NCI-H226 (cell line): ENCODE results near the gene GPRIN1.

Source experiments
- DNase-seq: peaks from one replicate; pipeline ENCODE4 v3.0.0-alpha.2; 2015

GPRIN1 gene

DNA sequence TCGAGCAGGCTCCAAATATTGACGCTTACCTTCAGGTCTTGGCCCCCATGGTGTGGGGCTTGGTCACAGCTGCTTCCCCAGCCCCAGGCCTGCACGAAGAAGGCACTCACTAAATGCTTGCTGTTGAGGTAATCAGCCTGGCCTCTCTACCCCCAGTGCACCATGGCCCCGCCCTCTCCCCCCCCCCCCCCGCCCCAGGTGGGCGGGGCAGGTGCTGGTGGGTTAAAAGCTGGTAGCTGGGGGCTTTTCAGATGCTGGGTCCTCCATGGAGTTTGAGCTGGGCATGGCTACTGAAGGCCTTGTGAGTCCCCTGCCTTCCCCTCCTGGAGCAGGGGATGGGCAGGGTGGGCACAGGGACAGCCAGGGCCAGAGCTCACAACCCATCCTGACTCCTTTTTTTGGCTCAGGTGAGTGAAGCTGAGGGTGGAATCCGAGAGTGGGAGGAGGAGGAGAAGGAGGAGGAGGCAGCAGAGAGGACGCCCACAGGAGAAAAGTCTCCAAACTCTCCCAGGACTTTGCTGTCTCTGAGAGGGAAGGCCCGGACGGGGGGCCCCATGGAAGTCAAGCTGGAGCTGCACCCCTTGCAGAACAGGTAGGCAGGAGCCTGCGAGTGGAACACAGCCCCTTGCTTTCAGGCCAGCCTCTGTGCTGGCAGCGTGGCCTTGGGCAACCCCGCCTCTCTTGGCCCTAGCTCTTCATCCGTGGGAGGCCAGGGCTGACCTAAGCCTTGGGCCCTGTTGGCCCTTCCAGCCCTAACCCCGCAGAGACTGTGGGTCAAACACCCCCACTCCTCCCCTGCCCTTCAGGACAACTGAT, 32.9 kb upstream of the GPRIN1 start:
- DNase-seq: no peak

DNA sequence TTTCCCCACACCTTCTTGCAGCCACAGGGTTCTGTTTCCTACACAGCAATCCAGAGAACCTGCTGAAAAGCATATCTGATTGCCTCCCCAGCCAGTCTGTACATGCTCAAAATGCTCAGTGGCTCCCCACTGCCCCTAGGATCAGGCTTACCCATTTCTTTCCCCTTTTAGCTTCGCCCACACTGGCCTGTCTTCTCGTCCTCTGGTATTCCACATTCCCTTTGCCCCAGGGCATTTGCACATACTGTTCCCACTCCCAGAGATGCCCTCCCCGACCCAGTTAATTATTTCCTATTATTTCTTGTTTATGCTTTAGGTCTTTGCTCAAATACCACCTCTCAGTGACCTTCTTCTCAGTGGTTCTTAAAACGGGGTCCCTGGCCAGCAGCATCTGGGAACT, 30.7 kb upstream of the GPRIN1 start:
- no peak for DNase-seq

DNA sequence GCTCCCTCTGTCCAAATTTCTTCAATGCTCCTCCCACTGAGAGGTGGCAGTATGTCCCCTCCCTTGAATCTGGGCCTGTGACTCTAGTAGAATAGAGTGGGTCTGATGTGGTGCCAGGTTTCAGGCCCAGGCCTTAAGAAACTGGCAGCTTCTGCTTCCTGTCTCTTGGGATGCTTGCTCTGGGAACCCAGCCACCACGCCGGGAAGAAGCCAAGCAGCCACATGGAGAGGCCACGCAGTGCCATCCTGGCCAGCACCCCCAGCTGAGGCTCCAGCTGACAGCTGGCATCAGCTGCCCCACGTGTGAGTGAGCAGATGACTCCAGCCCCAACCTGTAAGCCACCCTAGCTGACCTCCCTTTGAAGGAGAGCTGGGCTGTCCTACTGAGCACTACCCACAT, 30.0 kb upstream of the GPRIN1 start:
- DNase-seq: no peak

DNA sequence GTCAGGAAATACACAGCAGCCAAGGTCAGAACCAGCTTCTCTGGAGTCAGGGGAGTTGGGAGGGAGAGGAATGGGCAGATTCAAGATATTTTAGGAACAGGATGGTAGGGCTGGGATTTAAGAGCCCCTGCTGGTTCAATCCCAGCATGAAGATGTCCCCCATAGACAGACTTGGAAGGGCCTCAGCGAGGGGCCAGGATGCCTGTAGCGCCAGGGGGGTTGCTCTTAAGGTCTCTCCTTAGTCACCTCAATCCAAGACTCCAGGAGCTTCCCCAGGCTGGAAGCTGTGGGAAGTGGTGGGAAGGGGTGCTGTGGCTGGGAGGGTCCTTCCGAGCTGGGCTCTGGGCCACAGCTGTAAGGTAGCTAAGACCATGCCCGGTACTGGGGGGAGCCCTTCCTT, 29.3 kb upstream of the GPRIN1 start:
- no peak for DNase-seq

DNA sequence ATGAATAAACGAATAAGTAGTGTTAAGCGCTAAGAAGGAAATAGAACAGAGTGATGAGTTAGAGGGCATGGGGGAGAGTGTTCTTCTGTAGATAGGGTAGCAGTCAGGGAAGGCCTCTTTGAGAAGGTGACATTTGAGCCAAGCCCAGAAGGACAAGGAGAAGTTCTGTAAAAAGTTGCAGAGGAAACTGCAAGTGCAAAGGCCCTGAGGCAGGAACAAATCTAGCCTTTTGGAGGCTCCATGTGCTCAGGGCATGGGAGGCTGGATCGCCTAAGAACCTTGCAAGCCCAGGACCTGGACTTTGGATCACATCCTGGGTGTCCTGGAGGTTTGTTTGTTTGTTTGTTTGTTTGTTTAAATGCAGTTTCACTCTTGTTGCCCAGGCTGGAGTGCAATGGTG, 28.5 kb upstream of the GPRIN1 start:
- no peak for DNase-seq

DNA sequence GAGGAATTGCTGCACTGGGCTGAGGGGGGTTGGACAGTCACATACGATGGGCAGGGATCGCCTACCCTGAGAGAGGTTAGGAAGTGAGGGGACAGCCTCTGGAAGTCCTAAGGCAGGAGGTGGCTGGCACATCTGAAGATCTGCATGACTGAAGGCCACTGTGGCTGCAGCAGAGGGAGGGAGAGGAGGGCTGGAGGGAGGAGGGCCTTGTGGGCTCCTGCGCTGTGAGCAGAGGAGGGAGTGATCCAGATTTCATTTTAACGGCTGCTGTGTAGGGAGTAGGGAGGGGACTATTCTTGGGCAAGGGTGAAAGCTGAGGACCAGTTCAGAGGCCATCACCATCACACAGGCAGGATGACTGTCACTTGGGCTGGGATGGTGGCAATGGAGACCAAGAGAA, 27.6 kb upstream of the GPRIN1 start:
- DNase-seq: no peak

DNA sequence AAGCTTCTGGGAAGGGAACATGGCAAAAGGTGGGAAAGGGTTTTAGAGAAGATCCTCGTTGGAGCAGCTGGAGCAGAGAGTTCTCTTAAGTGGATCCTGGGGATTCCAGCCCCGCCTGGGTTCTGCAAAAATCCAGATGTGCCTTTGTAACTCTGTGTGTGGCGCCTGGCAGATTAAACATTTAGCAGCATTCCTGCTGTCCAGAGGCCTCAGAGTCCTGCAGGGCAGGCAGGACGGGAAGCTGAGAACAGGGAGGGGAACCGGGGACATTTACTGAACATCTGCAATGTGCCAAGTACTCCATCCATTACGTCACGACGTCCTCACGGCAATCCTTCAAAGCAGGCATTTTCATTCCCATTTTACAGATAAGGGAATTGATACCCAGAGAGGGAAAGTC, 26.5 kb upstream of the GPRIN1 start:
- no peak for DNase-seq

DNA sequence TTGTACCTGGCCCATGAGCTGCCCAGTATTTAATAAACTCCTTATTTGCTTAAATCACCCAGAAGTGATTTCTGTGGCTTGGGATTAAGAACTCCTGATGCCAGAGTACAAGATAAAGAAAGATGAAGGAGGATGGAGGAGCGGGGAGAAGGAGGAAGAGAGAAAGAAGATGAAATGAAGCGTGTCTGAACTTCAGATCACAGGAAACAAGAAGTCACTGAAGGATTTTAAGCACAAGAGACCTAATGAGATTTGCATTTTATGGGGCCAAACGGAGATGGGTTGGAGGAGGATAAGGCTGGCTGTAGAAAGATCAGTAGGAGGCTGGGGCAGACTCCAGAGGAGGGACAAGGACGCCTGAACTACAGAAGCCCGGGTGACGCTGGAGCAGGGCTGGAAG, 23.6 kb upstream of the GPRIN1 start:
- DNase-seq: no peak

DNA sequence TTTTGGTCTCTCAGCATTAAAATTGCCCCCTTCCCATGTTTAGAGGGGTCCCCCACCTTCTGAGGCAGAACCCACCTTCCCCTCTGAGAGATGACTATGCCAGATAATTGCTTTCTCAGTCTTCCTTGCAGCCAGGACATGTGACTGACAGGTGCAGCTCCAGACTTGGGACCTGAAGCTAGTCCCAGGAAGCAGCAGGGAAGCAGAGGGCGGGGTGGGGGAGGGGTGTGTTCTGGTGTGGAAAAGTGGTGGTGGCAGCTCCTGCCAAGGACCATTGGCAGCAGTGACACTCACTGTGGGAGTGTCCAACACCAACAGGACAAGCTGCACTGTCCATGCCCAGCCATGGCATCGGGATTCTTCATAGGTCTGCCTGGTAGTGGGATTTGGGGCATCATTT, 22.8 kb upstream of the GPRIN1 start:
- no peak for DNase-seq

DNA sequence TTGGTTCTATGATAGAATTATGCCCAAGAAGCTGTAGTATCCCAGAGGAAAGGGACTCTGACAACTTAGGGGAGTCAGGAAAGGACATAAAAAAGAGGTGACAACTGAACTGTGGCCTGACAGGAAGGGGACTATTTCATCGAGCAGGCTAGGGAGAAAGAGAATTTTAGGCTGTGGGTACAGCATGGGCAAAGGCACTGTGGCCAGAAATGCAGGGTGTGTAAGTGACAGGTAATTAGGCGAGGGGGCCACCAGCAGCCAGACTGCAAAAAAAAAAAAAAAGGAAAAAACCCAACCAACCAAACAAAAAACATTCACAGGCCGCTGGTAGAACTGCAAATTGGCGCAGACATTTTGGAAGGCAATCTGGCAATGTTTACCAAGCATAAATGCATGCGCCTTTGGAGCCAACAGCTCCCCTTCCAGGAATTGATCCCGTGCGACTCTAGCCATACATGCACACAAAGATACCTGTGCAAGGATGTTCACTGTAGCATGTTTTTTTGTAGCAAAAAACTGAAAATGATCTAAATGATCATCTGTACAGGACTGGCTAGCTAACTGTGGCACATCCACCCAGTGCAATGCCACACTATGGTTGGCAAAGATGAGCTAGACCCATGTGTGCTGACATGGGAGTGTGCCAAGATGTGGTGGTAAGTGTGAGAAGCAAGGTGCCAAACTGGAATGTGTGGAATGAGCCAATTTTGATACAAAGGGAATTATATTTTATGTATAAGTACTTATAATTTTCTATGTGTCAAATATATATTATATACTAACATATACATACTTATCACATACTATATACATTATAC, 21.6 kb upstream of the GPRIN1 start:
- no peak for DNase-seq

DNA sequence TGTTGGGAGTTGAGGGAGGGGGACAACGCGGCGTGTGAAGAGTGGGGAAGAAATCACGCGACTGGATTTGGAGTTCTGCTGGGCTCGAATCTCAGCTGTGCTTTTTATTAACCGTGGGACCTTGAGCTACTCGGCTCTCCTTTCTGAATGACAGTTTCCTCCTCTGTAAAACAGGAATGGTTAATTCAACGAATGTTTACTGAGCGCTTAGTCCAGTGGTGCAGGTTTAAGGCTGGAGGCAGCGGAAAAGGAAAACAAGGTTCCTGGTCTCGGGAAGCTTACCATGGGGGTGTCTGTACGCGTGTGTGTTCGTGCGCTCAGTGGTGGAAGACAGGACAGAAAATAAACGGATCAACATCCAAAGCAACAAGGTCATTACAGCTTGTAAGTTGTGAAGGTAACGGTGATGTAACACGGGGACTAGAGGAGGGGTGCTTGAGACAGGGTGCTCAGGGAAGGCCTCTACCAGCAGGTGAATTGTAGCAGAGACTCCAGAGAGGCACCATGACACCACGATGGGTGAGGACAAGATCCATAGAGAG, 20.8 kb upstream of the GPRIN1 start:
- DNase-seq: no peak

DNA sequence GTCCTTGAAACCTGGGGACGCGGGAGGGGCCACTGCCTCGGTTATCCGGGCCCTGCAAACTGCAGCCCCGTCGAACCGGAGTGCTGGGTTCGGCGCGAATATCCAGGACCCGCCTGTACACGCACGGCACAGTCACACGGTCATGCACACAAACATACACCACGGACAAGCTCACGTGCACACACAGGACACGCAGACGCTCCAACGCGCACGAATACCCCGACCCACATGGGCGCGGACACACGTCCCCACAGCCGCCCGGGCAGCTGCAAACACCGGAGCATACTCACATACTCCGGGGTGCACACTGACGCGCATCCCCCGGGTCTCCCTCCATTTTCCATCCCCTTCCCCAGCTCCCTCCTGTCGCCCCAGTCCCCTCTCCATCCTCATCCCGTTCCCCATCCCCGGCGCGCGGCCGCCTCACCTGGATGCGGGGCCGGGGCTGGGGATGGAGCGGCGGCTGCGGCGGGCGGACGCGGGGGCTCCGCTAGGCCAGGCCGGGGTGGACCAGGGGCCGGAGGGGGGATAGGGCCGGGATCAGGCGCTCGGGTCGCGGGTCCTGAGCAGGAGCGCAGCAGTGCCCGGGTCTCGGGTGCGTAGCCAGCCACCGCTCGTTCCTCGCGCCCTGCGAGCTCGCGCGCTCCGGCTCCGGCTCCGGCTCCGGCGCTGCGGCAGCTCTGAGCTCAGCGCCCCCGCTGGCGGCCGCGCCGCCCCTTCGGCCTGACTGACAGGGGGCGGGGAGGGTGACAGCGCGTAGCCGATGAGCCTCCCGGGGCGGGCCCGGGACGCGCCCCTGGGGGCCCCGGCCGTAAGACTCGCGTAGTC, 20.1 kb upstream of the GPRIN1 start, which contains the start of the genes EIF4E1B and SNCB:
EIF4E1B (plus strand) TSS at position 823 of the 828 bp plus-strand sequence. CDS start 12,113 bp downstream, outside the sequence.
SNCB (minus strand) TSS at position 682 of the 828 bp plus-strand sequence. CDS start 880 bp downstream, outside the sequence.
- no peak for DNase-seq

DNA sequence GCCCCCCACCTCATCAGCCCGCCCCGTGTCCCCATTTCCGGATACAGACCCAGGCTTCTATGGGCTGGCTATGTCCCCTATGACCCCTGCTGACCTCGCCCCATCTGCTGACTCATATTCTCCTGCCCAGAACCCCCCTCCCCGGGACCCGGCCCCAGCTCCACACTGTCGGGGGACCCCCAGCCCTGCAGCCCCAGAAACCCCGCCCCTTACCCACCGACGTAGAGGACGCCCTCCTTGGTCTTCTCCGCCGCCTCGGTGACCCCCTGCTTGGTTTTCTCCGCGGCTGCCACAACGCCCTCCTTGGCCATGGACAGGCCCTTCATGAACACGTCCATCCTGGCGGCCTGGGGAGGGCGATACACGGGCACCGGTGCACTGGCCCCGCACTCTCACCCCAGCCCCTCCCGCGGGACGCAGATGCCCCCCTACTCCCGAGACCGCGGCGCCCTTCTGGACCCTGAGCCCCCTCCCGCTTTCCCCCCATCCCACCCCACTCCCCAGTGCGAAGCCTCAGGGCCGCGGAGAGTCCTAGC, 19.4 kb upstream of the GPRIN1 start:
- no peak for DNase-seq

DNA sequence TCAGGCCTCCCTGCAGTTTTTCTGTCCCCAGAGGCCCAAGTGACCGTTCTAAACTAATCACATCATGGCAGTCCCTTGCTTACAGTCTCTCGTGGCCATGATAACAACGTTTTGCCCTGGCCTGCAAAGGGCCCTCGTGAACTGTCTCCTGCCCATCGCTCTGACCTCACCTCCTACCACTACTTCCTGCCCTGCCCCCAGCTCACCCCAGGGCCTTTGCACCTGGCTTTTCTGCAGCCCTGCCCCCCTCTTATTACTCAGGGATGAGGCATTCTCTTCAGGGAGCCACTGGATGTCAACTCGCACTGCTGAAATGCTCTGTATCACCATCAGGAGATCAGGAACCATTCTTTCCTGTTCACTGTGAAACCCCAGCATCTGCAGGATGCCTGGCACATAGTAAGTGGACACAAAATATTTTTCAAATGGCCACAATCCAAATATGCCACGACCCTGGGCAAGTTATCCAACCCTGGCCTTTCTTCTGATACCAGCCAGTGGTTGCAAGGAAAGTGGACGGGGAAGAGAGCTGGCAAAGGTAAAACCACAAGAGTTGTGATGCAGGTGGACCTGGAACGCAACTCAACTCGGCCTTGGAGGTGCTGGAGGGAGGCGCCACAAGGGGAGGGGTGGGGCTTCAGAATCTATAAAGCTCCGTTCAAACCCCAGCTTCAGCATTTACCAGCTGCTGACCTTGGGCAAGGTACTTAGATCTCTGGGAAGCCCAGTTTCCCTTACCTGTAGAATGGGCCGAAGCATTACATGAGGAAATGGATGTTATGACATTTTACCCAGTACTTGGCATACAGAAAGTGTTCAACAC, 18.7 kb upstream of the GPRIN1 start:
- DNase-seq: no peak

DNA sequence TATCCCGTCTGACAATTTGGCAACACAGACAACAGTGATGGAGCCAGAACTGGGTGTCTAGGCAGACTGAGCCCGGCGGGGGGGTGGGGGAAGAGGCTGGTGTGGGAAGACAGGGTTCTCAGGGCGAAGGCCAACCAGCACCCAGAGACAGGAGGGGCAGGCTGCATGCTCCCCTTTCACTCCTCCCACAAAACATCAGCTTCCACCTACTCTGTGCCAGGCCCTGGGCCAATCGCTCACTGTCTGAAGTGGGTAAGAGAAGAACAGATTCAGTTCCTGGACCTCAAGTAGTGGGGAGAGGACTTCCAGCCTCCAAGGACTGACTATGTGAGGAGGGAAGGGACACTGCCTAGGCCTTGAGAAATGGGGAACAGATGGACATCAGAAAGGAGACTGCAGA, 17.6 kb upstream of the GPRIN1 start:
- no peak for DNase-seq

DNA sequence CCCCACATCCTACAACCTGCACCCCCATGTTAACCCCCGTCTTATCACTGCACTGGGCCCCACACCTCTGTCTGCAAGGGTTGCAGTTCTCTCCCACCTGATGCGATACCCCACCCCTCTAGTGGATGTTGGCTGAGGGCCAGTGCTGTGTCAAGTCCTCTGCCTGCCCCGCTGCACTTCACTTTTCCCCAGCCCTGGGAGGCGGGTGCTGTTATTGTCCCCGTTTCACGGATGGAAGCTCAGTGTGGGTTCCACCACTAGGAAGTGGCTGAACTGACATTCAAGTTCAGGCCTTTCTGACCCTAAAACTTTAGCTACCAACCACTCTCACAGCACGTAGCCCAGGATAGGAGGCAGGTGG, 16.9 kb upstream of the GPRIN1 start:
- no peak for DNase-seq

DNA sequence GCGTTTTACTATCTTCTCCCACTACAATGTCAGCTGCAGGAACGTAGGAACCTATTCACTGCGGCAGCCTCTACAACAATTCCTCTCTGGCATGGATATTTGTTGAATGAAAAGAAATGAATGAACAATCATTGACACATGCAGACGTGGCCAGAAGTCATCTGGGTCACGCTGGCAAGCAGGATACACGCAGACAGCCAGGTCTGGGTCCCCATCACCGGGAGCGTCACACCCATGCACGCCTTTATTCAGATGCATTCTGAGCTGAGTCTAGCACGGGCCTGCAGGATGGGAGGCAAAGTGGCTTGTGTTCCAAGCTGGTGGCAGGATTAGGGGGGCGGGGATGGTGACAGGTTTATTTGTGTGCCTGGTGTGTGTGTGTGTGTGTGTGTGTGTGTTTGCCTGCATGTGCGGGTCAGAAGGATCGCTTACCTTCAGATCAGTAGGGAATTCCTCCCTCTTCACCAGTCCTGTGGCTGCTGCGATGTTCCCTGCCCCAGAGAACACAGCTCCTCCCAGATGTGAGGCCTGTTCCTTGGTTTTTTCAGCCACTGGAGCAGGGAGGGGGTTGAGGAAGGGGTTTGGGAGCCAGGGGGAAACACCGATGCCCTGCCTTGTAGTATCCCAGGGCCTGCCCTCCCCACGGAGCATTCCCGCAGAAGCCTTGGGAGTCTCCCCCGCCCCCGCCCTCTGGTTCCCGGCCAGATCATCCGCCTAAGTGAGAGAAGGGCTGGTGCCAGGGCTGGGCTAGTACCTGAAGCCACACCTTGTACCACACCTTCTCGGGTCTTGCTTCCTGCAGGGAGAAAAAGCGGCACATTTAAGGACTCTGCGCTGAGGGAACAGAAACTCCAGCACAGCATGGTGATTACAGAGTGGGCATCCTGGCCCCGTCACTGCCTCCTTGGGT, 16.3 kb upstream of the GPRIN1 start:
- DNase-seq: no peak

DNA sequence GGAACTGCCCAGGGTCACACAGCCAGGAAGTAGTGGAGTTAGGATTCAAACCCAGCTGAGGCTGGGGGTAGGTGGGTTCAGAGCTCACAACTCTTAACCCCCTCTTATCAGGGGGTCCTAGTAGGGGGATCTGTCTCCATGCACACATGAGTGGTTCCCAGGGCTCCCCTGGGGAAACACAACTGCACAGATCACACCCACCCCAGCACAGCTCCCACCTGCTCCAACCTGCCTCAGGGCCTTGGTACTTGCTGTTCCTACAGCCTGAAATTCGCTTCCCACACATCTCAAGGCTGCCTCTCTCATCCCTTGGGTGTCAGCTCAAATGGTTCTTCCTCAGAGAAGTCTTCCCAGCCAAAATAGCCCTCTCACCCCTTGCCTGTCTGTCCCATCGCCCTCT, 15.6 kb upstream of the GPRIN1 start:
- DNase-seq: no peak

DNA sequence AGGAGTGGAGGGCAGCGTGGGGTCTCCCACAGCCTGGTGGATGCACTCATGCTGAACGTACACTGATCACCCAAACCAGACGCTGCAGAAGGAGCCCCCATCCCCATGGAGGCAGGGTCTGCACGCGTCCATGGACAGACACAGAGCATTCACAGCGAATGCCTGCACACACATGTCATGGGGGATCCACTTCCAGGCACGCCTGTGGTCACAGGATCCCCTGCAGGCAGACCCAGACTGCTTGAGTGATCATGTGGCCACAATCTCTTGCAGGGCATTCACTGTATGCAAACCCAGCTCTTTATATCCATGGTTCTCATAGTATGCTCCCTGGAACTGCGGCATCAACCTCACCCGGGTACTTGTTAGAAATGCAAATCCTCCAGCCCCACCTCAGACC, 15.0 kb upstream of the GPRIN1 start:
- DNase-seq: no peak

DNA sequence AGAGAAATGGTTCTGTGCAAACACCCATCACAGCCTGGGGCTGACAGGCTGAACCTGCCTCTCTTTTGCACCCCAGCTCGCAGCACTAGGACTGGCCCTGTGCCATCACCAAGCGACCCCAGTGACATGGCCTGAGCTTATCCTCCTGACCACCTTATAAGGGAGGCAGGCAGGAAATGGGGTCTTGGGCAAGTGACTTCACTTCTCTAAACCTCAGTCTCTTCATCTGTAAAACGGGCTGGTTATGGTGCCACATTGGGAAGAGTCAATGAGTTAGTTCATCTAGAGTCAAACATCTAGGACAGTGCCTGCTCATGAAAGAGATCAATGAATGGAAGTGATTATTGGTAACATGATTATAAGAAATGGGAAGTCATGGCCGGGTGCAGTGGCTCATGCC, 14.2 kb upstream of the GPRIN1 start:
- no peak for DNase-seq

DNA sequence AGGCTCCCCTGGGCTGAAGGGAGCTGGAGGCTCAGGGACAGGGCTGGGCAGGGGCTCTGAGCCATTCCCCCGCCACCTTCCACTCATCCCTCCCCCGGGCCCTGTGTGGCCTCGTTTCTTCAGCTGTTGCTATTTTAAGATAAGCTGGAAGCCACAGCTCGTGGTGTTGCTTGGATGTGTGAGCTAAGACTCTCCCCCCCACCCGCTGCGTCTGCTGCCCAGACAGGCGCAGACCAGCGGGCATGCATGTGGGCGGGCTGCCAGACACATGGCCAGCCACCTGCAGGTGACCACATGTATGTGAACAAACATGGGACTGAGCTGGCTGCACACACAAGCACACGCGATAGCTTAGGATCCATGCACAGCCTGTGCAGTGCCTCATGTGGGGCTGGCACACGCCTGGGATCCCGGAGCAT, 11.7 kb upstream of the GPRIN1 start:
- no peak for DNase-seq
